GM23248 (cell line): ENCODE measurements around the gene ARHGEF28. TPM values are rescaled to one million over a fixed set of nuclear protein-coding genes. Genes with fewer than 3 reads are reported as not detected.

Experiments used
- DNase-seq: peaks from one replicate; pipeline ENCODE4 v3.0.0-alpha.2; 2015
- H2AFZ ChIP-seq: fragments of 200-600 bp; sonication (generic); 2 replicates; pipeline ENCODE4 v1.6.1; 2016; ENCODE audit warnings: antibody characterized with exemption
- H3F3A ChIP-seq: fragments of 200-600 bp; sonication (generic); 2 replicates; pipeline ENCODE4 v1.6.1; 2016; ENCODE audit warnings: mild to moderate bottlenecking, antibody characterized with exemption, mixed run types; ENCODE audit not compliant: insufficient read depth
- H3K27ac ChIP-seq: fragments of 200-600 bp; sonication (generic); 2 replicates; pipeline ENCODE4 v1.5.1; 2016; ENCODE audit warnings: mild to moderate bottlenecking
- H3K27me3 ChIP-seq: fragments of 200-600 bp; sonication (generic); replicated peaks from 2 replicates; pipeline ENCODE4 v1.6.1; 2016; ENCODE audit warnings: mild to moderate bottlenecking; ENCODE audit not compliant: insufficient read depth
- H3K36me3 ChIP-seq: fragments of 200-600 bp; sonication (generic); 2 replicates; pipeline ENCODE4 v1.6.1; 2016; ENCODE audit warnings: low read depth, mild to moderate bottlenecking
- H3K4me1 ChIP-seq: fragments of 200-600 bp; sonication (generic); 2 replicates; pipeline ENCODE4 v1.6.1; 2016; ENCODE audit warnings: mild to moderate bottlenecking; ENCODE audit not compliant: insufficient read depth
- H3K4me2 ChIP-seq: fragments of 200-600 bp; sonication (generic); one replicate; pipeline ENCODE4 v1.6.1; 2016; ENCODE audit warnings: mild to moderate bottlenecking; ENCODE audit not compliant: unreplicated experiment
- H3K4me3 ChIP-seq: fragments of 200-600 bp; sonication (generic); 2 replicates; pipeline ENCODE4 v1.5.1; 2016; ENCODE audit warnings: mild to moderate bottlenecking
- H3K79me2 ChIP-seq: fragments of 200-600 bp; sonication (generic); 2 replicates; pipeline ENCODE4 v1.6.1; 2016; ENCODE audit warnings: mild to moderate bottlenecking; ENCODE audit not compliant: insufficient read depth
- H3K9ac ChIP-seq: fragments of 200-600 bp; sonication (generic); 2 replicates; pipeline ENCODE4 v1.6.1; 2016; ENCODE audit warnings: mild to moderate bottlenecking
- H3K9me2 ChIP-seq: fragments of 200-600 bp; sonication (generic); 2 replicates; pipeline ENCODE4 v1.6.1; 2016; ENCODE audit warnings: mixed run types, mild to moderate bottlenecking, moderate library complexity; ENCODE audit not compliant: insufficient read depth
- H3K9me3 ChIP-seq: fragments of 200-600 bp; sonication (generic); one replicate; pipeline ENCODE4 v1.6.1; 2017; ENCODE audit warnings: low read depth
- H4K20me1 ChIP-seq: fragments of 200-600 bp; sonication (generic); 2 replicates; pipeline ENCODE4 v1.6.0; 2016; ENCODE audit not compliant: insufficient read depth
- EZH2 ChIP-seq: fragments of 200-600 bp; sonication (generic); IDR thresholded peaks from 2 replicates; pipeline ENCODE4 v1.6.1; 2018; ENCODE audit warnings: antibody characterized with exemption, mild to moderate bottlenecking; ENCODE audit not compliant: insufficient read depth, poor library complexity, severe bottlenecking
- EZH2phosphoT487 ChIP-seq: fragments of 200-600 bp; sonication (generic); IDR thresholded peaks from 2 replicates; pipeline ENCODE4 v1.6.1; 2018; ENCODE audit warnings: antibody characterized with exemption, moderate library complexity, mild to moderate bottlenecking, low read depth; ENCODE audit not compliant: insufficient read depth
- WGBS, 2 experiments: methylation state at CpG; one replicate each; pipeline ENCODE4 v1.1.6; 2015 to 2017; ENCODE audit warnings: low lambda C conversion rate in 2 of 2, low coverage in 1 of 2; ENCODE audit errors: missing lambda C conversion rate in 2 of 2; 5-methylcytosine and 5-hydroxymethylcytosine counted together
- in situ Hi-C: fragments of 300-500 bp; cut with MboI; formaldehyde crosslinking; loops from 2 replicates; pipeline ENCODE4 v1.15.0; 2020
- polyA plus RNA-seq: library from polyadenylated mRNA; unstranded; fragments of >200 nt; fragmentation: Nextera tagmentation; extraction: Ambion mirVana; gene quantifications from 2 replicates; pipeline ENCODE4 v1.2.1, GENCODE V29; 2016
- total RNA-seq: library from RNA; depleted of rRNA; stranded (reverse); fragments of >200 nt; shearing (Covaris generic); gene quantifications from 2 replicates; pipeline ENCODE4 v1.2.3, GENCODE V29; 2014

Gene ARHGEF28
- total and polyA plus RNA-seq, 2 experiments from 2014 or later, result 5.0 to 9.6 TPM

DNA sequence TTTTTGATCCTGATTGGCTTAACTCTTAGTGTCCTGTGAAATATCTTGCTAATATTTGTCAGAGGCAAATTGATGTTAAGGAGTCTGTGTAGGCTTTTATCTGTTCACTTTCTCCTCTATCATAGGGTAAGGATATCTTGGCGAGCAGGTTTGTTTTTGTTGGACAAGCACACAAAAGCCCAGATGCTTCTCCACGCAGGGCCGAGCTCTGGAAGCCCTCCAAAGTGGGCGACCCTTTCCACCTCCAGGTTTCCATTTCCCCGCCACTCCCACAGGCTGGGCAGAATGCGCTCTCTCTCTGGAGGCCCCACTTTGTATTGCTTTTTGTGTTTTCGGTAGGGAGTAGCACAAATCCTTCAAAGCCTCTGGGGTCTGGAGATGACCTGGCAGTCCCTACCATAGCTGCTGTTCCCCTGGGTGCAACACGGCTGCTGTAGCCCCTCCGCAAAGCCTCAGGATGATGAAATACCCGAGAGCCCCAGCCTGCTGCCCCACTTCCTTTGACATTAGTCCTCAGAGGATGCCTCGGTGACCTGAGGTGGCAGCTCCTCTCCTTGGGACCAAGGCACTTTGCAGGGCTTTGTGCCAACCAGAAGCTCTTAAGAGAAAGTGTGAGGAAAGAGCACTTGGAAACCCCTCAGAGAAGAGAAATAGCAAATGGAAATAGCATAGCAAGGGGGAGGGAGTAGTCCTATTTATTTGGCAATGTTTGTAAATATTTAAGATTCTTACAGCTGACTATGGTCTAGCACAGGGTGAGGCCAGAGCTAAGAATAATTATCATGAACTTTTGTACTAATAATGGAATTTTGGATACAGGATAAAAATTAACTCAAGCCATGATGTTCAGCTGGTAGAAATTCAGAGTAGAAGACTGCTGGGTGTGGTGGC, 122.8 kb downstream of the ARHGEF28 start:
- Histone ChIP-seq H3K4me1 (no peaks in the 10 kb centered on the region), H3K36me3 (no peaks in the 10 kb centered on the region), H3K27ac (no peak overlapping the region), H3K79me2 (no peaks in the 10 kb centered on the region), H3K27me3 (no peaks in the 10 kb centered on the region), H3K4me3 (no peak overlapping the region), H3K9me3 (no peaks in the 10 kb centered on the region), H4K20me1 (no peaks in the 10 kb centered on the region), H3F3A (no peaks in the 10 kb centered on the region), H3K4me2 (no peak overlapping the region), H3K9ac (no peak overlapping the region), H2AFZ (no peak overlapping the region), H3K9me2 (no peaks in the 10 kb centered on the region)
- TF ChIP-seq EZH2, result no peak
- no peak for TF ChIP-seq EZH2phosphoT487
- no peak for DNase-seq
- in situ Hi-C loops, result no loop called here
- WGBS, 2 experiments, result 78 to 79% methylated on average over 11 of the region's 11 CpGs

DNA sequence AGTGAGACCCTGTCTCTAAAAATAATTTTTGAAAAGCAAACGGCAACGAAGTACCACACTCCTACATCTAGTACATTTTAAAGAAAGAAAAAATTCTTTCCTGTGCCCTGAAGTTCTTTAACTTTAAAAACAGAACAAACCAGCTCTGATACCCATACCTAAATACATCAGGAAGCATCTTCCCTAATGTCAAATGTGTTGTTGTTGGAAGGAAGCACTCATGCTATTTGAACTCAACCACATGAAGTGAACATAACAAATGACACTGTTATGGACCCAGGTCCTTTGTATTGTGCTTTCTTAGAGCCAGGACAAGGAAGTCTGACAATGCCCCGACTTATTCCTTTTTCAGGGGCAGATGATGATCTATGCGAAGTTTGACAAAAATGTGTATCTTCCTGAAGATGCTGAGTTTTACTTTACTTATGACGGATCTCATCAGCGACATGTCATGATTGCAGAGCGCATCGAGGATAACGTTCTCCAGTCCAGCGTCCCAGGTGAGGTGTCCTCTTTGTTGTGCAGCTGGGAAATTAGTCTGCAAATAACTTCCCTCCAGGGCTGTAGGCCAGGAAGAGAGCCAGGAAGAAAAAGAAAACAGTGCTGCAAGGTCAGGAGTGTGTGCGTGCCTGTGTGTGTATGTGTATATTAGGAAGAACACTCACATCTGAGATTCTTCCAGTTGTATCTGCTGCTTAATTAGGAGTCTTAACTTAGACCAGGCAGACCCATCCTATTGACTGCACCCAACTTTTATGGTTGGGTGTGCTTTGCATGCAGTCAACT, 123.7 kb downstream of the ARHGEF28 start:
- DNase-seq, result no peak
- Histone ChIP-seq H3K9me2 (no peaks in the 10 kb centered on the region), H3K4me2 (no peak overlapping the region), H3K9ac (no peak overlapping the region), H3K36me3 (no peaks in the 10 kb centered on the region), H3K9me3 (no peaks in the 10 kb centered on the region), H3K4me3 (no peak overlapping the region), H3K27ac (no peak overlapping the region), H2AFZ (no peak overlapping the region), H3F3A (no peaks in the 10 kb centered on the region), H3K4me1 (no peaks in the 10 kb centered on the region), H4K20me1 (no peaks in the 10 kb centered on the region), H3K27me3 (no peaks in the 10 kb centered on the region), H3K79me2 (no peaks in the 10 kb centered on the region)
- no peak for TF ChIP-seq EZH2
- no peak for TF ChIP-seq EZH2phosphoT487
- in situ Hi-C loops, result no loop called here
- 85 to 89% methylated on average over 11 of the region's 11 CpGs for WGBS, 2 experiments

DNA sequence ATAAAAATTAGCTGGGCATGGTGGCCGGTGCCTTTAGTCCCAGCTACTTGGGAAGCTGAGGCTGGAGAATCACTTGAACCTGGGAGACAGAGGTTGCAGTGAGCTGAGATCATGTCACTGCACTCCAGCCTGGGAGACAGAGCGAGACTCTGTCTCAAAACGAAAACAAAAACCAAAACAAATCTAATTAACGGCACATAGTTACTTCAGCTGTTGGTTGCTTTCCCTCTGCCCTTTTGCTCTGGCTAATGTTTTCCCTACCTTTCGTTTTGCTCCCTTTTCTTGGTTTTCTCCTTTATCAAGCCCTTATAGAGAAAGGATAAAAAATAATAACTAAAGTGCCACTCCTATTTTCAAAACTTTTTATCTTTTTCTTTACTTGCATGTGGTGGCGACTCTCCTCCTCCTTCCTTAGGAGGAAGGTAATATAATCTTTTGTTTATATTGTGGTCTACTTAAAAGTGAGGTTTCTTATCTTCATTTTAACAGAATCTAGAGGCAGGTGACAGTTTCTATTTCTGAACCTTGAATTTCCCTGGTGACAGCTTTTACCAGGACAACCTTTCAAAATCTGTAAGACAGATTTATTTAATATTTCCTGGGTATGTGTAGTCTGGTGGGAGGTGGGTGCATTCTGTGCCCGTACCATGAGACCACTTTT, 125.4 kb downstream of the ARHGEF28 start:
- Histone ChIP-seq H3K36me3 (no peaks in the 10 kb centered on the region), H3K27me3 (no peaks in the 10 kb centered on the region), H3K4me2 (no peak overlapping the region), H3K9me3 (no peaks in the 10 kb centered on the region), H3F3A (no peaks in the 10 kb centered on the region), H3K9me2 (no peaks in the 10 kb centered on the region), H2AFZ (no peak overlapping the region), H3K27ac (no peak overlapping the region), H3K4me1 (no peaks in the 10 kb centered on the region), H4K20me1 (no peaks in the 10 kb centered on the region), H3K4me3 (no peak overlapping the region), H3K79me2 (no peaks in the 10 kb centered on the region), H3K9ac (no peak overlapping the region)
- 93% methylated on average over 7 of the region's 7 CpGs for WGBS, 2 experiments
- TF ChIP-seq EZH2phosphoT487, result no peak
- no peak for DNase-seq
- in situ Hi-C loops, result no loop called here

DNA sequence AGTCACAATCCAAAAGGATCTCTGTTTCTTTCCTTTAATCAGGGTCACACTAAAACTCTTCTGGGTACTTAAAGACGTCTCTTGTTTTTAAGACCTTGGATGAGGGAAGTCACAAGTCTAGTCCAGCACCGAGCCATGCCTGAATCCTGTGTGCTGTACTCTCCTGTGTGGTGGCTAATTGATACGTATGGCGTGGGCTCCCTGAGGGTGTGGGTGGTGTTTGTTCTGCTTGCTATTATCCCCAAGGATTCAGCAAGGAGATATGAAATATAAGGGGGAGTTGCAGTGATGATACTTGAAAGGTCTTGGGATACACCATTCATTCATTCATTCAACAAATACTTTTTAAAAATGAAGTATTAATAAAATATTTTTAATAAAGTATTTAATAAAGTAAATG, 128.3 kb downstream of the ARHGEF28 start:
- H3K4me3 ChIP-seq, result no peak overlapping the region
- in situ Hi-C loops, result no loop called here
- H3F3A ChIP-seq, result no peaks in the 10 kb centered on the region

More for the DNA sequence above, 128.3 kb downstream of the ARHGEF28 start:
- no peaks in the 10 kb centered on the region for H3K79me2 ChIP-seq
- no peaks in the 10 kb centered on the region for H3K27me3 ChIP-seq
- TF ChIP-seq EZH2, result no peak
- no peak for TF ChIP-seq EZH2phosphoT487
- H3K9me2 ChIP-seq, result no peaks in the 10 kb centered on the region
- no peaks in the 10 kb centered on the region for H4K20me1 ChIP-seq
- H3K27ac ChIP-seq, result no peak overlapping the region
- no peak overlapping the region for H2AFZ ChIP-seq
- H3K4me2 ChIP-seq, result no peak overlapping the region
- no peaks in the 10 kb centered on the region for H3K36me3 ChIP-seq
- no peak for DNase-seq
- no peak overlapping the region for H3K9ac ChIP-seq
- 97 to 99% methylated on average over 4 of the region's 4 CpGs for WGBS, 2 experiments
- no peaks in the 10 kb centered on the region for H3K4me1 ChIP-seq
- no peaks in the 10 kb centered on the region for H3K9me3 ChIP-seq
